Measurements from ENCODE around the gene DAW1.

DNA sequence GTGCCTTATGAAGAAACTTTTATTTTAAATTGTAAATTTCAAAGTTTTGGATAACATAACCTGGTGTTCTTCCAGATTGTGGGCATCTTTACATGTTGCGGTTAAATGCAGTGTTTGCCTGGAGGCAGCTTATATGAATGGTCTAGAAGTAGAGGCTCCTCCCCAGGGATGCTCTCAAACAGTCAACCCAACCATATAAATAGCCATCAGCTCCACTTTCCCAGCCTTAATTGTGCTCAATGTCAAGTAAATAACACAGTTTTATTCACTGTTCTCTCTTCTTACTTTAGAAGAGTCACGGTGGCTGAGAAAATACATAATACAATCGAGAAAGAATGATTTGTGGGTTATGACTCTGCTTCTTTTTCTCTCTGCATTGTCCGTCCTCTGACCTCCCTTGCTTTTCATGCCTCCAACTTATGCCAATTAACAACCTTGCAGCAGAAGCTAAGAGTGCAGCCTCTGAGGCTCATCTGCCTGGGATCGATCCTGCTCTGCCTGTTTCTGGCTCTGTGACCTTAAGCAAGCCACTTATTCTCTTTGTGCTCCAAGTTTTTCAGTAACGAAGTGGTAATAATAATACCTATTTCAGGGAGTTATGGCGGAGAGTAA, 100.3 kb downstream of the DAW1 start:
- TF ChIP-seq, protein P1, sequence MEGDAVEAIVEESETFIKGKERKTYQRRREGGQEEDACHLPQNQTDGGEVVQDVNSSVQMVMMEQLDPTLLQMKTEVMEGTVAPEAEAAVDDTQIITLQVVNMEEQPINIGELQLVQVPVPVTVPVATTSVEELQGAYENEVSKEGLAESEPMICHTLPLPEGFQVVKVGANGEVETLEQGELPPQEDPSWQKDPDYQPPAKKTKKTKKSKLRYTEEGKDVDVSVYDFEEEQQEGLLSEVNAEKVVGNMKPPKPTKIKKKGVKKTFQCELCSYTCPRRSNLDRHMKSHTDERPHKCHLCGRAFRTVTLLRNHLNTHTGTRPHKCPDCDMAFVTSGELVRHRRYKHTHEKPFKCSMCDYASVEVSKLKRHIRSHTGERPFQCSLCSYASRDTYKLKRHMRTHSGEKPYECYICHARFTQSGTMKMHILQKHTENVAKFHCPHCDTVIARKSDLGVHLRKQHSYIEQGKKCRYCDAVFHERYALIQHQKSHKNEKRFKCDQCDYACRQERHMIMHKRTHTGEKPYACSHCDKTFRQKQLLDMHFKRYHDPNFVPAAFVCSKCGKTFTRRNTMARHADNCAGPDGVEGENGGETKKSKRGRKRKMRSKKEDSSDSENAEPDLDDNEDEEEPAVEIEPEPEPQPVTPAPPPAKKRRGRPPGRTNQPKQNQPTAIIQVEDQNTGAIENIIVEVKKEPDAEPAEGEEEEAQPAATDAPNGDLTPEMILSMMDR (IDR thresholded peaks at IDR 0.05 in 2 of 3, conservative IDR thresholded peaks at IDR 0.05 in 1 of 3; ENCODE audit: control insufficient read depth in 2 of 3, extremely low read depth in 1 of 3, insufficient read depth in 1 of 3, low read depth in 3 of 3, low read length in 3 of 3) = no peak
- no peak for TF ChIP-seq FOS (IDR thresholded peaks at IDR 0.05; ENCODE audit: borderline replicate concordance, extremely low read depth, insufficient read length)

All from GM12878 (cell line).